NCI-H2227 (cell line): ENCODE measurements around the gene VIPR1.
A peak's percentile ranks its signal among the peaks of the same experiment; 100 is the strongest.
"Not testable (repeated sequence)": the region's sequence is repeated elsewhere in the genome, so short reads cannot be mapped to it uniquely, and the experiment has no call there.

ENCODE experiments used
- DNase-seq: peaks from one replicate; lab custom pipeline; 2025; ENCODE audit not compliant: unreplicated experiment; lab: John Stamatoyannopoulos, UW

The VIPR1 gene

DNA sequence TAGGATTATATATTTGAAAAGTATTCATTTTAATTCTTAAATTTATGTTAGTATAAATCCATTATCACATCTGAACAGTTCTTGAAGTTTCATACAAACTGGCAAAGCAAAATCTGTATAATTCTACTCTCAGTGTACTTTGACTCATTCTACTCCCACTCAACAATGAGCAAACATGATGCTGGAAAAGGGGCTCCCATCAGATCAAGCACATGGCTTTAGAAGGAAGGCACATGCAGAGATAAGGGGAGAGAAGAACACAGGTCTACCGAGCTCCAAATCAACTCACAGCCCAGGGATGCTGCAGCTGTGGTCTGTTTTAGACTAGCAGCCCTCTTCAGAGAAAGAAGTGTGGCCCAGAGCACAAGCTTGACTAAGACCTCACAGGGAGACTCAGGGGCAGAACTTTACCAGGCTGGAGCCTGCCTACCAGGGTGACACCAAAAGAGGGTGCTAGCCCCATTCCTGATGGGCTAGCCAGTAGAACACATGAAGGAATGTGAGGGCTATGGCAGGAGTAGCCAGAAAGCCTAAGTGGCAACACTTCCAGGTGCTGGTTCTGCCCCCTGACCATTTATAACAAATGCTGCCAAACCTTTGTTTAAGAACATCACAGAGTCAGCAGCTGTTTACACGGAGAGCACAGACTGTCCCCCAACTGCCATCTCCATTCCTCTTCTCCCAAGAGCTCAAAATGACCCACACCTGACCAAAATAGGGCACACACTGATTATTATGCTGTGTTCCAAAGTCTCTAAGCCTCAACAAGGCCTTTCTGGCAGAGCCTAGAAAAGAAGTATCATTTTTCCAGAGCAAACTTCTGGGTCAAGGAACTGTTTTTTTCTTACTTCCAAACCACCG lies 59.8 kb downstream of the VIPR1 start:
- no peak for DNase-seq

DNA sequence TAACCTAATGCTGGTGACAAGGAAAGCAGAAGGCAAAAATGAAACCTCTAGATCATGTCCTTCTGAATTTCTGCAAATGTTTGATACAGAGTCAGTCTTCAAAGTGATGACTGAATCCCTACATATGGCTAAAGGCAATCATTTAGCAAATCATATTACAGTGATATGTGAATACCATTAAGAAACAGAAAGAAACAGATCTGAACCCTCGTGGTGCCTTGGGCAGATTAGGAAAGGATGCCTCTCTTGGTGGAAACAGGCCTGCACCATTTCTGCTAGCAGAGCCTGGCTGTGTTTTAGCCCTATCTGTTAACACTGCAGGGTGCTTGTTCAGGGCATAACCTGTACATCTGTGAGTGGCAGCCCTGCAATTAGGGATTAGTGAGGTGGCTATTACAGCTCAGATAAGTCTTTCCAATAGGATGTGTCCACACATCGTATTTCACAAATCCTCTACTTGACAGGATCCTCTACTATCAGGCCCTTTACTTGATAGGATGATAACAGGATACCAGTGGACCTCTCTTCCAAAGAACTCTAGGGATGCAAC lies 67.2 kb downstream of the VIPR1 start:
- peak; percentile 78 for DNase-seq

DNA sequence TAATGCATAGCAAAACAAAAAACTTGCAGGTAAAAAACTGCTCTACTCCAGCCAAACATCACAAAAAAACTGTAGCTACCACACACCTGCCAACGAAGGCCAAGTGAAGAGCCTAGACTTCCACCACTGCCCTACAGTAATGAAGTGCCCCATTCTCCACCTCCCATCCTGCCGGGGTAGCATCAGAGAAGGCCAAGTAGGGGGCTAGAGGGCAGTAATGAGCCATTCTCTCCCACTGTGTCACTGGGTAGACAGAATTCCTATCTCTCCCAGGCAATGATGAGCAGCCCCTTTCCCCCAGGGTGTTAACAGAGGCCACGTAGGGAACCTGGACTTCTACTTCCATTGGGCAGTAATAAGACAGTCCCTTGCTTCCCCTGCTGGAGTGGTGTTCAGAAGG lies 69.8 kb downstream of the VIPR1 start:
- peak; percentile 2 for DNase-seq

DNA sequence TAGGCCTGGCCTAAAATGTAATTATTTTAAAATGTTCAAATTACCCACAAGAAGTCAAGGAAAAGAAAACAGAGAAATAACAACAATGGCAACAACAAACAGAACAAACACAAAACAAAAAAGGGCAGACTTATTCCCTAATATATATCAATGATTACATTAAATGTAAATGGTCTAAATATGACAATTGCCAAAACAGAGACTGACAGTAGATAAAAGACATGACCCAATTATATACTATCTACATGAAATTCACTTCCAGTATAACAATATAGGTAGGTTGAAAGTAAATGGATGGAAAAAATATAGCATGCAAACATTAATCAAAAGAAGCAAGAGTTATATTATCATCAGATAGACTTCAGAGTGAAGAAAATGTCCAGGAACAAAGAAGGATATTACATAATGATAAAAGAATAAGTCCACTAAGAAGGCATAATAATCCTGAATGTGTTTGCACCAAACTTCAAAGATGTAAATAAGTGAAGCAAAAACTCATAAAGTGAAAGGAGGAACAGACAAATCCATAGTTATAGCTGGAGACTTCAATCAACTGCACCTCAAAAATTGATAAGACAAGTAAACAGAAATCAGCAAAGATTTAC lies 72.8 kb downstream of the VIPR1 start:
- no peak for DNase-seq

DNA sequence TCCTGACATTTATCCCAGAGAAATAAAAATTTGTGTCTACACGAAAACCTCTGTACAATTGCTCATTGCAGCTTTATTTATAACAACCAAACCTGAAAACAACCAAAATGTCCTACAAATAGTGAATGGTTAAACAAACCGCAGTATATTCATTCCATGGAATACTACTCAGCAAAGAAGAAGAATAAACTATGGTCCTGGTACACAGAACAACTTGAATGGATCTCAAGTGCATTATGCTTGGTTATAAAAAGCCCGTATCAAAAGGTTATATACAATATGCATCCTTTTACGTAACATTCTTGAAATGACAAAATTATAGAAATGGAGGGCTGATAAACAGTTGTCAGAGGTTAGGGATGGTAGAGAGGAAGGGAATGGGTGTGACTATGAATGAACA lies 75.6 kb downstream of the VIPR1 start:
- DNase-seq = no peak

DNA sequence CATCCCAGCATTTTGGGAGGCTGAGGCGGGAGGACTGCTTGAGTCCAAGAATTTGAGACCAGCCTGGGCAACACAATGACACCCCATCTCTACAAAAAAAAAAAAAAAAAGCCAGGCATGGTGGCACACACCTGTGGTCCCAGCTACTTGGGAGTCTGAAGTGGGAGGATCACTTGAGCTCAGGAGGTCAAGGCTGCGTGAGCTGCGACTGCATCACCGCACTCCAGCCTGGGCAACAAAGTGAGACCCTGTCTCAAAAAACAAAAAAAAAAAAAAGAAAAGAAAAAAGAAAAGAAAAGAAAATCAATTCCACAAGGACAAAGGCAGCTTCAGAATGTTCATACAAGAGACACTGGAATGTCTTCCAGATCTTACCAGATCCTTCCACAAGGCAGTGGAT lies 76.9 kb downstream of the VIPR1 start:
- DNase-seq = not testable (repeated sequence)

DNA sequence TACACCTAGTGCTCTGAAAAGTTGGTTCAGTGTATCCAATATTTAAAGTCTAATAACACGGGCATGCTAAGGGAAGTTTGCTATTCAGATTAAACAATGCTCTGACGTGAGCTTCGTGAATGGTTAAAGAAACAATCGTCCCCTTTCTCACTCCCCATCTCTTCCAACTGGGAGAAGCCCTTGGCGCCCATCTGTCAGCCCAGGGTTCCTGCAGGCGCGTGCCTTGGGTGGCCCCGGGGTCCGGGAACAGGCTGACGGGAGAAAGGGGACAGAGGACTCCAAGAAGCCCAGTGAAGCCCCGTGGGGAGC lies 78.9 kb downstream of the VIPR1 start:
- no peak for DNase-seq

DNA sequence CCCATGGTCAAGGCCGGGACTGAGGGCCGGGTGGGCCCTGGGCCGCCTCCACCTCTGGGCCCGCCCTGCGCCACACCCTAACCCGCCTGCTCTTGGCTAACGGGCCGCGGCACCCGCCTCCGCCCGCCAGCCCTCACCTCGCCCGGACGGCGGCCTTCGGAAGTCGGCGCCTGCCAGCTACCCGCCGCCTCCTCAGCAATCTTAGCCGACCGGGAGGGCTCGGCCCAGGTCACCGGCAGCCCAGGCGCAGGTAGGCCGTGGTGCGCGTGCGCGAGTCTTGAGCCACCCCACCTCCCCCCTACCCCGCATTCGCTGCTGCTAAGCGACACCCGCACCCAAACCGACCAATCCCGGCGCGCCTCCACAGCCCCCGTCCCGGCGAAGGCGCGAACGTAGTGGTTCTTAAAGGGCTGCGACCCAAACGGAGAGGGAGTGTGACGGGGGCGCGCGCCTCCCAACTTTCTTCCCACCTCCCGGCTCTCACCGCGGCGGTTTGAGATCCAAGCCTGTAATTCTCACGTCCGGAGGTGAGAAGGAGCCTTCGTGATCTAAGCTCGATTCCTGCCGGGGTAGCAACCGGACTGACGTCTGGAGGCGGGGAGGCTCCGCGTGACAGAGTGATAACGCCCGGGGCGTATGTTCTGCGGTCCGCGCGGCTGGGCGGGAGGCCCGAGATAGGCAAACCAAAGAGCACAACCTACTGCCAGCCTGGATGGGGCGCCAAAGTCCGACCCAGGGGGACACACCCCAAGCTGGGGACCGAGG lies 79.4 kb downstream of the VIPR1 start, which contains the start of gene SEC22C:
SEC22C (minus strand) TSS at position 259 of the 765 bp plus-strand sequence. CDS start 12,921 bp downstream, outside the sequence.
- peak; percentile 91 for DNase-seq

DNA sequence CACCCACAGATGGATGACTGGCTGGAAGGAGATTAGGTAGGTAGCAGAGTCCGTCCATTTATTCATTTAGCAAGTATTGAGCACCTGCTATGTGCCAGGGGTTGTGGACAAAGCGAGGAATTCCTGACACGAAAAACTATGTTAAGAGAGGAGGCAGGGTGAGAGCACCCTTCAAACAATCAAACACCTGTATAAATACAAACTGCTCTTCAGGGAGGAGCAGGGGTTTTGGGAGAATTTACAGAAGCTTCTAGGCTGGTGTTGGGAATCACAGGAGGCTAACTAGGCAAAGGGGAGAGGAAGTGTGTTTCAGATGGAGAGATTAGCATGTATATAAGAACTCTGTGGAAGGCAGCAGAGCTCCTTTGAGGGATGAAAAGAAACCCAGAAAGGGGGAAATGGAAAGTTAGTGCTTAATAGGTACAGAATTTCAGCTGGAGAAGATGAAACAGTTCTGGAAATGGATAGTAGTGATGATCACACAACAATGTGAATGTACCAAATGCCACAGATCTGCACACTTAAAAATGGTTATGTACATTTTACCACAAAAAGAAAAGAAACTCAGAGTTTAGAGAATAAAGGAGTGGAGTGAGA lies 80.1 kb downstream of the VIPR1 start:
- no peak for DNase-seq
